B cell (primary cell): ENCODE data around the gene BTK. TPM values are rescaled to one million over a fixed set of nuclear protein-coding genes. Genes with fewer than 3 reads are reported as not detected.

ENCODE experiments used
- ATAC-seq: fragments of 200-7000 bp; cut with Tn5 transposase; one replicate; pipeline ENCODE4 v1.10.0; 2021; ENCODE audit warnings: low read depth, mild to moderate bottlenecking, moderate number of reproducible peaks, moderate library complexity
- CTCF ChIA-PET: fragments of 350-600 bp; sonication (Branson Sonifier 250); formaldehyde crosslinking; loops from one replicate; lab custom pipeline; 2021; ENCODE audit warnings: antibody characterized with exemption, inconsistent platforms; lab: Charles Lee
- POLR2A ChIA-PET: fragments of 350-600 bp; sonication (Branson Sonifier 250); formaldehyde crosslinking; loops from one replicate; lab custom pipeline; 2021; ENCODE audit warnings: antibody characterized with exemption; lab: Charles Lee
- DNase-seq: peaks from one replicate; pipeline ENCODE4 v3.0.0; 2013
- H2AFZ ChIP-seq: 2 replicates; pipeline ENCODE4 v1.6.1; 2012; ENCODE audit warnings: mild to moderate bottlenecking, low read depth, low read length; ENCODE audit not compliant: insufficient read depth, poor library complexity, severe bottlenecking
- H3K27ac ChIP-seq, 2 donors: 1 replicate in 1 of 2; 2 replicates in 1 of 2; pipeline ENCODE4 v1.5.1; 2012 to 2013; ENCODE audit warnings: low read length in 2 of 2, mild to moderate bottlenecking in 2 of 2, moderate library complexity in 1 of 2
- H3K27me3 ChIP-seq, 4 experiments: fragments of 200-600 bp in 1 of 4; sonication (generic) in 1 of 4; replicated peaks in 1 of 4; 1 replicate in 2 of 4; 2 replicates in 2 of 4; pipeline versions ENCODE4 v1.6.1 to v1.7.0; 2013 to 2016; ENCODE audit warnings: low read length in 3 of 4, mild to moderate bottlenecking in 2 of 4, mixed read lengths in 1 of 4, moderate library complexity in 1 of 4; ENCODE audit not compliant: insufficient read depth in 4 of 4, control insufficient read depth in 3 of 4; ENCODE audit errors: control extremely low read depth in 1 of 4
- H3K36me3 ChIP-seq, 2 experiments: replicated peaks in 1 of 2; 1 replicate in 1 of 2; 2 replicates in 1 of 2; pipeline versions ENCODE4 v1.6.1 to v1.7.1; 2013; ENCODE audit warnings: low read length in 1 of 2; ENCODE audit not compliant: insufficient read depth in 2 of 2, control insufficient read depth in 1 of 2; ENCODE audit errors: control extremely low read depth in 1 of 2, extremely low read depth in 1 of 2
- H3K4me1 ChIP-seq, 2 donors: fragments of 200-600 bp in 1 of 2; sonication (generic) in 1 of 2; 1 replicate in 1 of 2; 2 replicates in 1 of 2; pipeline versions ENCODE4 v1.5.1 to v1.6.1; 2013 to 2017; ENCODE audit warnings: low read length in 2 of 2; ENCODE audit not compliant: control insufficient read depth in 2 of 2, insufficient read depth in 2 of 2
- H3K4me2 ChIP-seq: replicated peaks from 2 replicates; pipeline ENCODE3; 2012; ENCODE audit warnings: mild to moderate bottlenecking, low read depth, low read length; ENCODE audit not compliant: poor library complexity, severe bottlenecking
- H3K4me3 ChIP-seq, 5 experiments: fragments of 200-600 bp in 1 of 5; sonication (generic) in 1 of 5; 1 replicate in 3 of 5; 2 replicates in 2 of 5; pipeline versions ENCODE4 v1.5.1 to v1.7.0; 2011 to 2016; ENCODE audit warnings: low read length in 4 of 5, mild to moderate bottlenecking in 4 of 5, low read depth in 2 of 5, control low read depth in 1 of 5, moderate library complexity in 1 of 5; ENCODE audit not compliant: insufficient read depth in 1 of 5; ENCODE audit errors: control extremely low read depth in 1 of 5, extremely low read depth in 1 of 5
- H3K79me2 ChIP-seq: fragments of 200-600 bp; sonication (generic); one replicate; pipeline ENCODE4 v1.6.0; 2016; ENCODE audit warnings: low read length; ENCODE audit not compliant: control insufficient read depth, insufficient read depth
- H3K9ac ChIP-seq: fragments of 200-600 bp; sonication (generic); 2 replicates; pipeline ENCODE4 v1.6.1; 2017; ENCODE audit warnings: mild to moderate bottlenecking, low read length, moderate library complexity
- H3K9me3 ChIP-seq, 3 donors: one replicate each; pipeline versions ENCODE4 v1.6.1 to v1.7.1; 2013; ENCODE audit warnings: low read length in 2 of 3; ENCODE audit not compliant: control insufficient read depth in 2 of 3, insufficient read depth in 1 of 3; ENCODE audit errors: control extremely low read depth in 1 of 3
- H4K20me1 ChIP-seq: 2 replicates; pipeline ENCODE4 v1.6.0; 2012; ENCODE audit warnings: mild to moderate bottlenecking, low read length; ENCODE audit not compliant: insufficient read depth, control insufficient read depth, poor library complexity, severe bottlenecking
- H3K27ac Mint-ChIP-seq: one replicate; pipeline ENCODE4 v1.8.0; 2021; ENCODE audit warnings: mixed read lengths
- H3K27me3 Mint-ChIP-seq: one replicate; pipeline ENCODE4 v1.8.0; 2021; ENCODE audit warnings: mixed read lengths
- H3K4me1 Mint-ChIP-seq: one replicate; pipeline ENCODE4 v1.8.0; 2021; ENCODE audit warnings: mixed read lengths
- H3K4me3 Mint-ChIP-seq: one replicate; pipeline ENCODE4 v1.8.0; 2021; ENCODE audit warnings: mixed read lengths
- H3K9me3 Mint-ChIP-seq: one replicate; pipeline ENCODE4 v1.8.0; 2022; ENCODE audit warnings: mixed read lengths; ENCODE audit not compliant: insufficient read depth
- CTCF ChIP-seq: fragments of 200-600 bp; IDR thresholded peaks from one replicate; pipeline ENCODE4 v1.8.0; 2022; ENCODE audit warnings: antibody characterized with exemption, mild to moderate bottlenecking
- EZH2 ChIP-seq: IDR thresholded peaks from 2 replicates; pipeline ENCODE4 v1.6.1; 2012; ENCODE audit warnings: borderline replicate concordance, low read depth, mild to moderate bottlenecking, moderate library complexity, low read length; ENCODE audit not compliant: insufficient read depth, poor library complexity, severe bottlenecking
- WGBS: methylation state at CpG from one replicate; pipeline ENCODE4 v1.1.5; 2013; ENCODE audit warnings: missing lambda C conversion rate; ENCODE audit not compliant: insufficient coverage; 5-methylcytosine and 5-hydroxymethylcytosine counted together
- intact Hi-C: fragments of 100-400 bp; cut with micrococcal nuclease; formaldehyde crosslinking; loops from one replicate; pipeline ENCODE4 v1.10.0; 2022
- polyA plus RNA-seq: library from polyadenylated mRNA; depleted of rRNA; stranded (reverse); fragments of >200 nt; gene quantifications from 2 replicates; pipeline ENCODE4 v1.2.3, GENCODE V29; 2012
- total RNA-seq, 2 donors: library from RNA; stranded (reverse); fragments of 120-200 nt in 1 of 2; gene quantifications; 1 replicate in 1 of 2; 2 replicates in 1 of 2; pipeline versions ENCODE4 v1.2.3 to v1.2.4, GENCODE V29; 2013 to 2022

BTK gene
- total and polyA plus RNA-seq, 2 donors (not counting 1 experiment from before 2014, with no cell fraction given) = 166 to 235 TPM

- no CpG with 5 or more reads among the region's 4 CpGs for WGBS
- H3K9me3 Mint-ChIP-seq = no peaks in the 10 kb centered on the region
- ChIA-PET POLR2A (interaction anchor here (2.6 kb wide), 1 partner anchor 514 kb away, joined by 15 read pairs; the partner anchor contains the start of gene ZMAT1), CTCF (interaction anchor here (0.7 to 2.9 kb wide), 4 partner anchors 27 to 341 kb away, joined by 3 to 17 read pairs (median 4); partner anchors contain the start of genes RPL36A and TIMM8A)
- Histone ChIP-seq H3K79me2 (peaks cover 15% of the 10 kb centered on the region), H3K4me2 (no peak overlapping the region), H3K36me3 (peaks cover 2 to 10% of the 10 kb centered on the region in 2 experiments), H3K9ac (no peak overlapping the region), H3K4me3 (no peak overlapping the region), H4K20me1 (no peaks in the 10 kb centered on the region), H3K4me1 (peaks cover 24 to 29% of the 10 kb centered on the region in 2 donors), H3K27me3 (no peaks in the 10 kb centered on the region), H2AFZ (peak overlapping the region; percentile 87), H3K27ac (peak overlapping the region in 1 of 2 donors; percentile 89), H3K9me3 (no peaks in the 10 kb centered on the region)
- no peaks in the 10 kb centered on the region for H3K27me3 Mint-ChIP-seq
- no peak for DNase-seq
- intact Hi-C loops = loop anchor here (5.0 to 10.0 kb wide), 3 partner anchors 130 to 668 kb away; no protein-coding TSS in a partner anchor
- peaks cover 46% of the 10 kb centered on the region for H3K4me1 Mint-ChIP-seq
- no peak for ATAC-seq
- peak overlapping the region; percentile 92 for H3K4me3 Mint-ChIP-seq
- peak overlapping the region; percentile 96 for H3K27ac Mint-ChIP-seq
- no peak for TF ChIP-seq EZH2
- no peak for TF ChIP-seq CTCF
These were observed 31.2 kb upstream of the BTK start for GRCh38 chrX:101417190-101417589.

GRCh38 chrX:101416691-101417090, 30.7 kb upstream of the BTK start:
- H4K20me1 ChIP-seq = no peaks in the 10 kb centered on the region
- Mint-ChIP-seq H3K4me3 (peak overlapping the region; percentile 66), H3K27me3 (no peaks in the 10 kb centered on the region), H3K9me3 (no peaks in the 10 kb centered on the region), H3K27ac (peak overlapping the region; percentile 73), H3K4me1 (peaks cover 51% of the 10 kb centered on the region)
- no peaks in the 10 kb centered on the region for H3K27me3 ChIP-seq
- no peaks in the 10 kb centered on the region for H3K9me3 ChIP-seq
- ChIA-PET POLR2A (interaction anchor here (2.6 kb wide), 1 partner anchor 515 kb away, joined by 15 read pairs; the partner anchor contains the start of gene ZMAT1), CTCF (interaction anchor here (0.7 to 2.9 kb wide), 6 partner anchors 39 to 381 kb away, joined by 3 to 17 read pairs (median 4); partner anchors contain the start of gene TIMM8A)
- H2AFZ ChIP-seq = no peak overlapping the region
- H3K4me1 ChIP-seq = peaks cover 29 to 34% of the 10 kb centered on the region in 2 donors
- intact Hi-C loops = loop anchor here (5.0 to 10.0 kb wide), 3 partner anchors 129 to 668 kb away; no protein-coding TSS in a partner anchor
- 100% methylated on average over 6 of the region's 7 CpGs for WGBS
- H3K4me2 ChIP-seq = no peak overlapping the region
- DNase-seq (no peak), ATAC-seq (no peak)
- H3K79me2 ChIP-seq = peaks cover 16% of the 10 kb centered on the region
- TF ChIP-seq CTCF = no peak
- H3K27ac ChIP-seq = no peak overlapping the region
- no peak overlapping the region for H3K9ac ChIP-seq
- peaks cover 2 to 15% of the 10 kb centered on the region in 2 experiments for H3K36me3 ChIP-seq
- H3K4me3 ChIP-seq = no peak overlapping the region
